OCI-LY1 (cell line): ENCODE data around the gene EIF6.

ENCODE experiments used
- CTCF ChIP-seq: fragments of 200-600 bp; sonication (generic), shearing (Covaris generic); IDR thresholded peaks from 2 replicates; pipeline ENCODE4 v1.5.1; 2017; ENCODE audit warnings: mild to moderate bottlenecking, antibody characterized with exemption, low read length, moderate library complexity, mixed read lengths
- EZH2 ChIP-seq: fragments of 200-600 bp; sonication (generic), shearing (Covaris generic); IDR thresholded peaks from 2 replicates; pipeline ENCODE4 v1.8.0; 2017; ENCODE audit warnings: borderline replicate concordance, mixed run types, mild to moderate bottlenecking, antibody characterized with exemption, low read length, moderate library complexity, mixed read lengths

GRCh38 chr20:35290186-35290886 lies 5.8 kb upstream of the EIF6 start:
- TF ChIP-seq CTCF (no peak), EZH2 (no peak)
